Cardiac fibroblast (primary cell): Measurements from ENCODE around the gene EIF4G3.
A peak's percentile ranks its signal among the peaks of the same experiment; 100 is the strongest.

Source experiments
- DNase-seq, 2 donors: peaks; one replicate each; pipeline versions ENCODE4 v3.0.0 to v3.0.0-alpha.2; 2010; ENCODE audit warnings: low read depth in 2 of 2
- H3K4me3 ChIP-seq, 2 donors: replicated peaks in 1 of 2; 1 replicate in 1 of 2; 2 replicates in 1 of 2; pipeline ENCODE4 v1.5.1; 2011; ENCODE audit warnings: low read depth in 2 of 2, low read length in 2 of 2, mild to moderate bottlenecking in 2 of 2, moderate library complexity in 1 of 2
- CTCF ChIP-seq: IDR thresholded peaks from one replicate; pipeline ENCODE4 v1.5.1; 2011; ENCODE audit warnings: low read depth, mild to moderate bottlenecking, low read length, inconsistent platforms

Gene EIF4G3

GRCh38 chr1:21176586-21177555, at the start of gene EIF4G3:
Gene EIF4G3, minus strand, starts transcription at chr1:21176897. Its CDS starts 174,155 bp downstream, at chr1:21002742.
- peak within 1 kb of the TSS; percentile 88 to 94 for H3K4me3 ChIP-seq
- DNase-seq: peak; percentile 98
- TF ChIP-seq CTCF: no peak

- no peak for DNase-seq
- H3K4me3 ChIP-seq: no peak overlapping the region
- no peak for TF ChIP-seq CTCF
These were observed 48.4 kb upstream of the EIF4G3 start for GRCh38 chr1:21225065-21225464.

- H3K4me3 ChIP-seq: no peak overlapping the region
- peak; percentile 29 to 55 for DNase-seq
- TF ChIP-seq CTCF: no peak
These were observed 44.1 kb upstream of the EIF4G3 start for GRCh38 chr1:21220815-21221214.

- no peak for TF ChIP-seq CTCF
- H3K4me3 ChIP-seq: no peak overlapping the region
- no peak for DNase-seq
These were observed 43.0 kb upstream of the EIF4G3 start for GRCh38 chr1:21219674-21220073.

- H3K4me3 ChIP-seq: no peak overlapping the region
- DNase-seq: peak; percentile 29 to 49
- peak; percentile 67 for TF ChIP-seq CTCF
These were observed 41.3 kb upstream of the EIF4G3 start for GRCh38 chr1:21217812-21218596.

GRCh38 chr1:21216835-21217811, 40.4 kb upstream of the EIF4G3 start:
- peak; percentile 78 for TF ChIP-seq CTCF
- H3K4me3 ChIP-seq: no peak overlapping the region
- DNase-seq: peak; percentile 56 to 68
